GM10266 (cell line): Measurements from ENCODE around the gene MAPK10.
"Not testable (repeated sequence)": the region's sequence is repeated elsewhere in the genome, so short reads cannot be mapped to it uniquely, and the experiment has no call there.

Experiments used
- DNase-seq: peaks from one replicate; pipeline ENCODE4 v3.0.0; 2012; ENCODE audit errors: extremely low spot score
- CTCF ChIP-seq: IDR thresholded peaks from 2 replicates; pipeline ENCODE4 v1.5.1; 2012; ENCODE audit warnings: mild to moderate bottlenecking, low read depth; ENCODE audit not compliant: control insufficient read depth, insufficient read depth; ENCODE audit errors: missing control alignments

MAPK10 gene

GRCh38 chr4:86035688-86036087, 324.2 kb downstream of the MAPK10 start:
- TF ChIP-seq CTCF = no peak
- no peak for DNase-seq

DNA sequence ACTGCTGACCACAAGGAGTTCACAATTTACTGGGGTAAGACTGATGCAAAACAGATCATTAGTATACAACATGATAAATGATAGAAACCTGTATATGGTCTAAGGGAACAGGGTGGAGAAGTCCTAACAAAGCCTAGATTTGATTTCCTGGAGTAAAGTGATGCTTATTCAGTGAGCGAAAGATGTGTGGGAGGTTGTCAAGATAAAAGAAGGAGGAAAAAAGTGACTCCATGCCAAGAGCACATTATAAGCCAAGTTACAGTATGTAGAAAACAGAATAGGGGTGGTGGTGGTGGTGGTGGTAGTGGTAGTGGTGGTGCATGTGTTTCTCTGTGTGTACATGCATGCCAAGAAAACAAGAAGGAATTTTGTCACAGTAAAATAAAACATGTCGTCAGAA, 325.2 kb downstream of the MAPK10 start:
- no peak for TF ChIP-seq CTCF
- DNase-seq = no peak

DNA sequence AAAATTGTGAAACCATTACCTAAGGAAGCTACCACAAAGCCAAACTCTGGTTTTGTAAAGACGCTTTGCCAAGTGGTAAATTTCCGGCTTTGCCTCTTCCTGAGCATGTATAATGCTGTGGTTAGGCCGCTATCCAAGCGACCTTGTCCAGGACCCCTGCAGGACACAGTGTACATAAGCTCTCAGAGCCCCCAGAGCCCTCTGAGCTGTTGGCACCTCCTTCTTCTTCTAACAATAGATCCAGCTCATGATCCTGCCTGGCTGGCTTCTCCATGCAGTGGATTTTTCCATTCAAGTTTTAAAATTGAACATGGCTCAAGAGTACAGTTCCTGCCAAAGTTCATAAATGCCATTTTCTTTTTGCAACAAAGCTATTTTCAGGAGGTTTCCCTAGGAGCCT, 326.7 kb downstream of the MAPK10 start:
- no peak for TF ChIP-seq CTCF
- no peak for DNase-seq

DNA sequence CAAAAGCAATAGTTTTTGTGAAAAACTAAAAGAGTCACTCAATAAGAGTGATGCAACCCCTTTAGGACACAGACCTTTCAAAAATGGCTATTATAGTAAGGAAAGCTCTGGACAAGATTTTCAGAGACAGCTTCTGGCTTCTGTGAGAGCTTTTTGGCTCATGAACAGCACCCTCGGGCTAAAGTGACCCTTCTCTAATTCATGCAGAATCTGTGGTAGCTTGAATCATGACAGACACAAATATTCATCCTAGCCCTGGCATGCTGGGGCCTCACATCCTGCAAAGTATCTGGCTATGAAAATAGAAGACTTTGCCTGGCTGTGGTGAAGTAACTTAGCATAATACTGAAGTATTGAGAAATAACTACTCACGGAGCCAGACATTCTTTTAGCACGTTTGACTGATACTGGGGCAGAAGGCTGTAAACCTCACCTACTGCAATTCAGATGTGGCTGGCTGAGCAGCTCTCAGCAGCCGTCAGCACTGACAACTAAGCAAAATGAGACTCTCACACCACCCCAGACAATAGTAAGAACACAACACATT, 327.3 kb downstream of the MAPK10 start:
- no peak for DNase-seq
- no peak for TF ChIP-seq CTCF

DNA sequence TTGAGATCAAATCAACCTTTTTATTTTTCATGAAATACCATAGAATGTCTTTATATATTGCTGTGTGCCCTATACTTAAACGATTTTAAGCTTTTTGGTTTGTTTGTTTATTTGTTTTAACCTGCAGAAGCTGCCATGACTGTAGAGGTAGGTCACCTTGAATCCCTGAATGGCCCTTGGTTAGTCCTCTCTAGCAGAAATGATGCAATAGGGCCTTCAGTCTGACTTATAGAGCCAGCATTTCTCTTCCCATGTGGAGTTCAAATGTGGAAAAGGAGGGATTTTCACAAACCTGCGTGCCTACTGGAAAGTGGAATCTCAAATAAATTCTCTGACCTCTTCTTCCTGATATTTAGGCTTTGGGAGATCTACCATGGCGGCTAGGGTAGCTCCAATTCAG, 327.9 kb downstream of the MAPK10 start:
- DNase-seq = no peak
- no peak for TF ChIP-seq CTCF

DNA sequence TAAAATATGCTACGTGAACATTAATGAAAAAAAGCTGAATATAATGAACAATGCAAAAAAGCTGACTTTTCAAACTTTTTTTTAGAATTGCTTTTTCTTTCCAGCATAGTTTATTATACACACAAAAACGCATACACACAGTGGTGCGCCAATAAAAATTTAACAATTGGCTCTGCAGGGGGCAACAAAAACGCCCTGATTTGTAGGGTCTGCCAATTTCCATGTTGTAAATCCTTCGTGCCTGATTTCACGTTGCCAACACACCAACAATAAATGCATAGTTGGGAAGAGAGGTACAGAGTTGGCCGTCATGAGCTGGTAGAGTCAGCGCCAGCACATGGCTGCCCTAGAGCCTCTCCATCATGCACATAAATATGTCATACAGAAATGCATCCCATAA, 333.1 kb downstream of the MAPK10 start:
- DNase-seq = no peak
- no peak for TF ChIP-seq CTCF

DNA sequence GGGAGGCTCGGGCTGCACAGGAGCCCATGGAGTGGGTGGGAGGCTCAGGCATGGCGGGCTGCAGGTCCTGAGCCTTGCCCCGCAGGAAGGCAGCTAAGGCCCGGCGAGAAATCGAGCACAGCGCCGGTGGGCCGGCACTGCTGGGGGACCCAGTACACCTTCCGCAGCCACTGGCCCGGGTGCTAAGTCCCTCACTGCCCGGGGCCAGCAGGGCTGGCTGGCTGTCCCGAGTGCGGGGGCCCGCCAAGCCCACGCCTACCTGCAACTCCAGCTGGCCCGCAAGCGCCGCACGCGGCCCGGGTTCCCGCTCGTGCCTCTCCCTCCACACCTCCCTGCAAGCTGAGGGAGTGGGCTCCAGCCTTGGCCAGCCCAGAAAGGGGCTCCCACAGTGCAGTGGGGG, 338.2 kb downstream of the MAPK10 start:
- not testable (repeated sequence) for DNase-seq

GRCh38 chr4:86019906-86020305, 339.9 kb downstream of the MAPK10 start:
- no peak for DNase-seq
- TF ChIP-seq CTCF = no peak
